NCI-H187 treated with DMSO at 0.1 percent for 48 hours (cell line): ENCODE data around the gene ERC2.

Experiments
- DNase-seq: peaks from one replicate; lab custom pipeline; 2025; lab: John Stamatoyannopoulos, UW

The ERC2 gene

GRCh38 chr3:55616803-55617202 lies 851.5 kb downstream of the ERC2 start:
- no peak for DNase-seq

GRCh38 chr3:55615694-55616295 lies 852.5 kb downstream of the ERC2 start:
- DNase-seq: no peak

GRCh38 chr3:55615039-55615693 lies 853.1 kb downstream of the ERC2 start:
- DNase-seq: no peak

DNA sequence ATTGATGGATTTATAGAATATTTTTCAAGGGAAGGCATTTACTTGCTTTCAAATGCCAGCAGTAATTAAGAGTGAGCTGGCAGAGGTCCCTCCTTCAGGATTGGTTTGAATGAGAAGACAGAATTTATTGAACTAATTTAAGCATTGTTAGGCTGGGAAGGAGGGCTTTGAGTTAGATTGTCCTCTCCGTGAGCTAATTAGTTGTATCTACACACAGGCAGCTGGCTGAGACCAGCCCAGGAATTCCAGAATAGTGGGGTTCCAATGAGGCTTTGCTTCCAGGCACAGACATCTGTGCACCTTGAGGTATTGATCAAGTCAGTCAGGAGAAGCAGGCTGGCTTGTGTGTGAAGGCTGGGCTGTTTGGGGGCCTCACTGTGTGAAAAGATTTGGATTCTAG lies 857.1 kb downstream of the ERC2 start:
- no peak for DNase-seq

DNA sequence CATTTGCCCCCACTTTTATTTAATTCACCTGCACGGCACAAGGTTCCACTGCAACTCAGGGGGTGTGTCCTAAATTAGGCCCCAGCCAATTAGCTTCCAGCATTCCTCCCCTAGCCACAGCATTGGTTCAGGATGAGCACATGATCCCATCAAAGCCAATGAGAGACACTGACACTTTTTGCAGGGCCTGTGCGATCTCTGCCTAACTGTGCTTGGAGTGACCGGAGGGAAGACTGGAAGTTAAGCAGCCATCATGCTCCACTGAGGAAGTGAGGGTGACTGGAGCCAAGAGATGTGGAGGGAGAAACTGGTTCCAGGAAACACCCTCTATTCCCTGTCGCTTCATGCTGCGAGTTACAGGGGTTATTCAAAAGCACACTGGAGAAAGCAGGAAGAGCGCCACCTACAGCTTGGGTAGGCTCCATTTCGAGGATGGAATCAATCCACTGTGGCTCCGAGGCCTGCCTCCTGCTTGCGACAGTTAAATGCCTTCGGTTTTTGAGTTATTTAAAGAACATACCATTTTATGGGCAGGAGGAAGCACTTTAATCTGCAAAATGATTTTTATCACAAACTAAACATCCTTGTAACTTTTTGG lies 858.9 kb downstream of the ERC2 start:
- DNase-seq: no peak

GRCh38 chr3:55608301-55608937 lies 859.8 kb downstream of the ERC2 start:
- no peak for DNase-seq

GRCh38 chr3:55607844-55608243 lies 860.4 kb downstream of the ERC2 start:
- no peak for DNase-seq

- DNase-seq: no peak
Measured at GRCh38 chr3:55607175-55607574, 861.1 kb downstream of the ERC2 start.

DNA sequence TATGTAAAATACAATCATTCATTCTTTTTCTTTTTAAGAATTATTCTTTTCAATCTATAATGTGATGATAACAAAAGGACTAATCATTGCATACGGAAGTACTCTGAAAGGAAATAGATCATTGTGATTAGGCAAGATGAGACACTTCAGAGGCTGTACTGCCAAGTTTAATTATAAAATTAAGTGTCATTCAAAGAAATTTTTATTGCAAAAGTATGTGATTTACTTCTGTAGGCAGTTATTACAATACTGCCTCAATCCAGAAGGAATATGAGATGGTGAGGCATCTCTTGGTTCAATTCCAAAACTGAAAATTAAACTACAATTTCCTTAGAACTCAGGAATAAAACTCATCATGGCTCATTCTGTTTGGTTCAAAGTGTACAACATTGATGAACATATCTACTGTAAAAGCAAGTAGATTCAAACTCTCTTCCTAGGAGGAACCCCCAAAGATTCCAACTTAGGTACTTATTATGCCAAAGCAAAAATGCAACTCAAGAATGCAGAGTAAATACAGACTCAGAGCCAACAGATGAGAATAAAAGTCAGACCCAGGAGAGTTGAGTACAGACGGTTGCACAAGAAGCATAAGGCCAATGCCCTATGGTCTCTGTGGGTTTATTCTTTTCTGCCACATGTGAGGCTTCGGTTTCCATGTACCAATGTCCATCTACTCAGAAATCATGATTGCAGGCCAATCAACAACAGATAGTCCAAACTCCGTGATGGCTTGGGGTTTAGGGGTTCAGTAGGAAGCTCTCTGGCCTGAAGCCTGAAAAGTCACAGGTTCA lies 862.6 kb downstream of the ERC2 start:
- no peak for DNase-seq

GRCh38 chr3:55604846-55605245 lies 863.4 kb downstream of the ERC2 start:
- DNase-seq: no peak

DNA sequence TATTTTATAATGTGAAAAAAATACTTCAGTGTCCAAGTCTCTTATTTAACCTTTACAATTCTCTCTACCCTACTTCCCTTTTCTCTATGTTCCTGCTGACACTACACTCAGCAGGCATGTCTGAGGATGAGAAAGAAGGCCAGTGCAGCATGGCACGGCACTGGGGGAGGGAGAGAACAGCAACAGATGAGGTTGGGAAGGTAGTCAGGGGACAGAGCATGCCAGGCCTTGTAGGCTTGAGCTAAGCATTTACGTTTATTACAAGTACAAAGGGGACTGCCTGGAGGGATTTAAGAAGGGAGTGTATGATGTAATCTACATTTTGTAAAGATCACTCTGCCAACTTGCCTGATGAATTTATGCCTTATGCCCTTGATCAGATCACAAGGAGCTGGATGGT lies 863.9 kb downstream of the ERC2 start:
- no peak for DNase-seq

- no peak for DNase-seq
Measured at GRCh38 chr3:55601366-55602080, 866.7 kb downstream of the ERC2 start.

DNA sequence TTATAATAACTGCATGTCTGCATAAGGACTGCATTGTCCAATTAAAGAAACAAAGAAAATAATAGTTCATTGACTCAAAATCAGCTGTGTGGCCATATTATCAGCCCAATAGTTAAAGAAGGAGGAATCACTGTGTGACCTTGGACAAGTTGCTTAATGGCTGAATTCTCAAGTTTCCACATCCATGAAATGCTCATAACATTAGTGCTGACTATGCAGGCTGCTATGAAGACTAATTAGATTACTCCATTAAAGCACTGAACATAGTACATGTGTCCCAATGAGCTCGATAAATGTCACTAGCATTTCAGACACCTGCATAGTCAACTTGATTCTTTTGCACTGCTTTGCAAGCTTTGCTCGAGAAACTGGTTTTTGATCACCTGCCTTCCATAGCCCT lies 870.0 kb downstream of the ERC2 start:
- DNase-seq: no peak

- DNase-seq: no peak
Measured at GRCh38 chr3:55597641-55598040, 870.6 kb downstream of the ERC2 start.

DNA sequence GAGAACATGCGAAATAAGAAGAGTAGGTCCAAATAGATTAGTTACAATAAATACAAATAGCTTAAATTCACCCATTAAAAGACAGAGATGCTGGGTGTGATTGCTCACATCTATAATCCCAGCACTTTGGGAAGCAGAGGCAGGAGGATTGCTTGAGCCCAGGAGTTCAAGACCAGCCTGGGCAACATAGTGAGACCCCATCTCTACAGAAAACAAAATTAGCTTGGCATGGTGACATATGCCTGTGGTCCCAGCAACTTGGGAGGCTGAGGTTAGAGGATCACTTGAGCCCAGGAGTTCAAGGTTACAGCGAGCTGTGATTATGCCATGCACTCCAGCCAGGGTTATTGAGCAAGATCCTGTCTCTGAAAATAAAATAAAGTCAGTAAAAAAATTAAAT lies 872.1 kb downstream of the ERC2 start:
- DNase-seq: no peak

- no peak for DNase-seq
Measured at GRCh38 chr3:55595420-55595819, 872.8 kb downstream of the ERC2 start.

GRCh38 chr3:55592572-55592971 lies 875.7 kb downstream of the ERC2 start:
- DNase-seq: no peak

- no peak for DNase-seq
Measured at GRCh38 chr3:55591888-55592287, 876.4 kb downstream of the ERC2 start.

- no peak for DNase-seq
Measured at GRCh38 chr3:55588146-55588765, 880.0 kb downstream of the ERC2 start.

DNA sequence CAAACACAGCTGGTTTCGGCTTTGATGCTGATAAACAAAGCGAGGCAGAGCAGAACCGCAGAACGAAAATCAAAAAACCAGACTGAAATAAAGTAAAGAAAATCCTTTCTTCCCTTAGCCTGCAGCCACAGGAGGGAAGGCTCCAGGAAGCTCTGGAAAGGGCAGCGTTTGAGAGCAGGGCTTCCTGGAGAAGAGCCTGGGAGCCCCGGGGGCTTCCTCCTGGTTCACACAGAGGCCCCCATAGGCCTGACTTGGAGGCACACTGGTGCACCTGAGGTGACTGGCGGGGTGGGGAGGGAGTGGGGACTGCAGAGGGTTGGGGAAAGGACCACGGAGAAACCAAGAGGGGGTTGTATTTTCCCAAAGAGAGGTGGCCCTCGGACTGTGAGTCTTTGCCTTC lies 882.4 kb downstream of the ERC2 start:
- DNase-seq: no peak

DNA sequence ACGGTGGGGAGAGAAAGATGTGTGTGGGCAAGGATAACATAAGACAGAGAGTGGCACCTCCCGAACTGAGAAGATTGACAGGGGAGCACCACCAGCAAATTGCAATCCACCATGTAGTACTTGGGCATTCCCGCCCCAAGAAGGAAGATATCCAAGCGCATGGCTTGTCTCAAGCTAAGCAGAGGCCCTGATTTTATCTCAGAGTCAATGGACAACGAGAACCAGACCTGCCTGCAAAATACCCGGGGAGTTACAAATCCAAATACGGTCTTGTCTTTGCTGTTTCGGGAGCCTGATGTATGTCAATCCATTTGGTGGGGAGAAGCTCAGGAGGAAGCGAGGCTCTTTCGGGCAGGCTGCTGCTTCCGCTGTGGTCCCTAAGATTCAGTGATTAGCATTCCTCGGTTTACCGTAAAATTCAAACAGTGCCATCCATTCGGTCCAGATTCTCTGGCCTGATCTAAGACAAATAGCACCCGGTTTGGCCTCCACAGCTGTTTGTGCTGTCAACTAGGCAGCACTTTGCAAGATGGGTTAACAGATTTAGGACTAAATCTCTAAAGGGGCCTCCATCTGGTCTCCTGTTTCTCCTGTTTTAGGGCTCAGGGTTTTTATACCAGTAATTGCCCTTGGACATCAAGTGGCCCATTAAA lies 883.4 kb downstream of the ERC2 start:
- no peak for DNase-seq
